Ascending aorta (tissue), 2 donors: ENCODE data around the gene CUTC. TPM values are rescaled to one million over a fixed set of nuclear protein-coding genes. Genes with fewer than 3 reads are reported as not detected.

Source experiments
- DNase-seq, 2 donors: peaks; one replicate each; pipeline ENCODE4 v3.0.0-alpha.2; 2019; ENCODE audit warnings: low spot score in 2 of 2
- H3K27ac ChIP-seq, 2 donors: fragments of 200-600 bp; sonication (generic); one replicate each; pipeline ENCODE4 v1.5.1; 2016 to 2017; ENCODE audit warnings: mild to moderate bottlenecking in 1 of 2
- H3K27me3 ChIP-seq: fragments of 200-600 bp; sonication (generic); one replicate; pipeline ENCODE4 v1.5.1; 2017
- H3K36me3 ChIP-seq, 2 donors: fragments of 200-600 bp; sonication (generic); one replicate each; pipeline ENCODE4 v1.5.1; 2016
- H3K4me1 ChIP-seq, 2 donors: fragments of 200-600 bp; sonication (generic); one replicate each; pipeline ENCODE4 v1.5.1; 2016 to 2017; ENCODE audit warnings: mild to moderate bottlenecking in 1 of 2
- H3K4me3 ChIP-seq, 2 donors: fragments of 200-600 bp; sonication (generic); one replicate each; pipeline ENCODE4 v1.5.1; 2016 to 2017; ENCODE audit warnings: mild to moderate bottlenecking in 1 of 2
- H3K9me3 ChIP-seq, 2 donors: fragments of 200-600 bp; sonication (generic); one replicate each; pipeline ENCODE4 v1.5.1; 2016
- CTCF ChIP-seq, 3 experiments: fragments of 200-600 bp in 2 of 3; fragments of 450-650 bp in 1 of 3; sonication (generic) in 2 of 3; IDR thresholded peaks; one replicate each; pipeline ENCODE4 v1.5.1; 2016 to 2019; ENCODE audit warnings: antibody characterized with exemption in 3 of 3, mild to moderate bottlenecking in 1 of 3, moderate library complexity in 1 of 3
- intact Hi-C: fragments of 100-400 bp; cut with DNase I; formaldehyde crosslinking; loops from one replicate; pipeline ENCODE4 v1.15.1; 2023
- total RNA-seq: library from RNA; depleted of rRNA; stranded (reverse); fragments of >200 nt; gene quantifications from one replicate; pipeline ENCODE4 v1.1.0, GENCODE V29; 2016

The CUTC gene
- total RNA-seq, 1 donor from 2014 or later, result 8.0 TPM

- intact Hi-C loops, result no loop called here
Measured at GRCh38 chr10:99758211-99758891, 26.3 kb downstream of the CUTC start.

GRCh38 chr10:99760321-99760720 lies 28.3 kb downstream of the CUTC start:
- intact Hi-C loops, result no loop called here
- peaks cover 31 to 57% of the 10 kb centered on the region in 2 donors for H3K36me3 ChIP-seq

More at GRCh38 chr10:99758211-99758891, 26.3 kb downstream of the CUTC start:
- Histone ChIP-seq H3K4me1 (no peaks in the 10 kb centered on the region), H3K9me3 (peaks cover 0 to 5% of the 10 kb centered on the region in 2 donors), H3K27me3 (no peaks in the 10 kb centered on the region), H3K4me3 (no peak overlapping the region), H3K36me3 (peaks cover 46 to 77% of the 10 kb centered on the region in 2 donors), H3K27ac (no peak overlapping the region)
- TF ChIP-seq CTCF (IDR thresholded peaks at IDR 0.05), result no peak
- DNase-seq, result no peak

GRCh38 chr10:99761365-99761764 lies 29.3 kb downstream of the CUTC start:
- Histone ChIP-seq H3K27ac (no peak overlapping the region), H3K9me3 (peaks cover 0 to 5% of the 10 kb centered on the region in 2 donors), H3K4me1 (no peaks in the 10 kb centered on the region), H3K36me3 (peaks cover 25 to 47% of the 10 kb centered on the region in 2 donors), H3K27me3 (no peaks in the 10 kb centered on the region), H3K4me3 (no peak overlapping the region)
- TF ChIP-seq CTCF (IDR thresholded peaks at IDR 0.05), result no peak
- intact Hi-C loops, result no loop called here
- DNase-seq, result no peak

More at GRCh38 chr10:99760321-99760720, 28.3 kb downstream of the CUTC start:
- no peak overlapping the region for H3K27ac ChIP-seq
- H3K9me3 ChIP-seq, result peaks cover 0 to 5% of the 10 kb centered on the region in 2 donors
- H3K27me3 ChIP-seq, result no peaks in the 10 kb centered on the region
- no peak overlapping the region for H3K4me3 ChIP-seq
- no peaks in the 10 kb centered on the region for H3K4me1 ChIP-seq
- TF ChIP-seq CTCF (IDR thresholded peaks at IDR 0.05), result no peak
- DNase-seq, result no peak

- no peak for TF ChIP-seq CTCF (IDR thresholded peaks at IDR 0.05)
- Histone ChIP-seq H3K27ac (no peak overlapping the region), H3K9me3 (peaks cover 0 to 5% of the 10 kb centered on the region in 2 donors), H3K4me1 (no peaks in the 10 kb centered on the region), H3K27me3 (no peaks in the 10 kb centered on the region), H3K4me3 (no peak overlapping the region), H3K36me3 (peaks cover 0 to 3% of the 10 kb centered on the region in 2 donors)
- no peak for DNase-seq
- intact Hi-C loops, result no loop called here
Measured at GRCh38 chr10:99765672-99766301, 33.8 kb downstream of the CUTC start.

- intact Hi-C loops, result no loop called here
- Histone ChIP-seq H3K36me3 (no peaks in the 10 kb centered on the region), H3K27ac (no peak overlapping the region), H3K4me3 (no peak overlapping the region), H3K4me1 (no peaks in the 10 kb centered on the region), H3K9me3 (peaks cover 0 to 5% of the 10 kb centered on the region in 2 donors), H3K27me3 (no peaks in the 10 kb centered on the region)
- no peak for TF ChIP-seq CTCF (IDR thresholded peaks at IDR 0.05)
- no peak for DNase-seq
Measured at GRCh38 chr10:99766302-99766681, 34.3 kb downstream of the CUTC start.
